GM19238 (cell line): ENCODE data around the gene TRANK1.
"Not testable (repeated sequence)": the region's sequence is repeated elsewhere in the genome, so short reads cannot be mapped to it uniquely, and the experiment has no call there.

Experiments
- DNase-seq: peaks from one replicate; pipeline ENCODE4 v3.0.0; 2011; ENCODE audit warnings: low spot score; ENCODE audit not compliant: insufficient read length

TRANK1 gene

GRCh38 chr3:36944641-36945270 lies at the start of gene TRANK1:
TSS of gene TRANK1 (minus strand) at chr3:36945054. CDS start at chr3:36944809, 245 bp downstream.
- DNase-seq, result peak; percentile 63

GRCh38 chr3:36993326-36994283 lies 48.8 kb upstream of the TRANK1 start, which contains the start of gene MLH1:
TSS of gene MLH1 (plus strand) at chr3:36993518. CDS start at chr3:36993548, 30 bp downstream.
- peak; percentile 70 for DNase-seq

- DNase-seq, result peak; percentile 78
Measured at GRCh38 chr3:36992806-36993325, 48.0 kb upstream of the TRANK1 start, which contains the start of gene EPM2AIP1. TSS of gene EPM2AIP1 (minus strand) at chr3:36993131. CDS start at chr3:36993077, 54 bp downstream.

DNA sequence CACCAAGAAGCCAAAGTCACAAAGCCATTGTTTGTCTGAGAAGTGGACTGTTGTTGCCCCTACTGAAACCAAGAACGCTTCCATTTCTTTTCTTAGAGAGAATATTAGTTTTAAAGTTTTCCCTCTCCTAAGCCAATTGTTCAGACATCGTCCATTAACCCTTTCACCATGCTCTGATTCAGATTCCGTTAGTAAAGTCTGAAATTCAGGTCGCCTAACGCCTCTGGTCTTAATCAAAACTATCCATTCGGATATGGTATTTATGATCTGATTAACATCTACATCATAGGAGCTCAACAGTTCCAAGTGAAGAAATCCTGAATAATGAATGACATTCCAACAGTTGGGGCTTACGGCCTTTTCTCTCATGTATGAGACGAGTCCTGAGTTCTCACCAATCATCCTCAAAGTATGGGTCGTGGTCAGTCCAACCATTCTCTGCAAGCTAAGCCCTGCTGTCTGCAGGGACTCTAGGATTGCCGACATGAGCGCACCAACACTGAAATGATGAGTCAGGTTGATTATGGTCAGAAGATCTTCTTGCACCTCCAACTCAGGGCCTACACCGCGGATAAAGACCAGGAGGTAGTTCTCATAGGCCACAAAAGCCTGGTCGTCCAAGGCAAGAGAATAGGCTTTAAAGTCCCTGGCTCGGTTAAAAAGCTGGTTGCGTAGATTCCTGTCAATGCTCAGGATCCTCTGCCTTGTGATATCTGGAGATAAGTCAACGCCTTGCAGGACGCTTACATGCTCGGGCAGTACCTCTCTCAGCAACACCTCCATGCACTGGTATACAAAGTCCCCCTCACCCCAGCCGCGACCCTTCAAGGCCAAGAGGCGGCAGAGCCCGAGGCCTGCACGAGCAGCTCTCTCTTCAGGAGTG lies 47.3 kb upstream of the TRANK1 start:
- no peak for DNase-seq

- DNase-seq, result no peak
Measured at GRCh38 chr3:36991147-36991546, 46.3 kb upstream of the TRANK1 start.

GRCh38 chr3:36989568-36989967 lies 44.7 kb upstream of the TRANK1 start:
- DNase-seq, result no peak

GRCh38 chr3:36989005-36989404 lies 44.2 kb upstream of the TRANK1 start:
- DNase-seq, result no peak

DNA sequence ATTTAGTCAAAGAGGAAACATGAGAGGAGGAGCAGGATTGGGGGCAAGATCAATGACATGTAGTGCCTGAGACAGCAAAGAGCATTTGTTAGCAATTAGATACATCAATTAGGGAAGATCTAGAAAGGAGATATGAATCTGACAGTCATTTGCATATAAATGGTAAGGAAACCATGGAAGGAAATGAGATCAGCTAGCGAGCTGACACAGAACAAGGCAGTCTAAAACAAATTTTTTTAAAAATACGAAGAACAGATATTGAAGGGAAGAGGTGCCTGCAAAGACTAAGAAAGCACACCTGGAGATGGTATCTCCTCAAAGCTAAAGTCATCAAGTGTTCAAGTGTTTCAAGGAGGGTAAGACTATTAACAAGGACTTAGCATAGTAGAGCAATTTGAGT lies 43.5 kb upstream of the TRANK1 start:
- DNase-seq, result no peak

DNA sequence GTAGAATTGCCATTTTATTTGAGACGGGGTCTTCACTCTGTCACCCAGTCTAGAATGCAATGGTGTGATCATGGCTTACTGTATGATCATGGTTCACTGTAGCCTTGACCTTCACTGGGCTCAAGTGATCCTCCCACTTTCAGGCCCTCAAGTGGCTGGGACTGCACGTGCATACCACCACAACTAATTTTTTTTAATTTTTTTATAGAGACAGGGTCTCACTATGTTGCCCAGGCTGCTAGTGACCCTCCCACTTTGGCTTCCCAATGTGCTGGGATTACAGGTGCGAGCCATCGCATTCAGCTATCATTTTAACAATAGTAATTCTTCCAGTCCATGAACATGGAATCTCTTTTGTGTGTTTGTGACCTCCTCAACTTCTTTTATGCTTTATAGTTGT lies 36.2 kb upstream of the TRANK1 start:
- DNase-seq, result no peak

DNA sequence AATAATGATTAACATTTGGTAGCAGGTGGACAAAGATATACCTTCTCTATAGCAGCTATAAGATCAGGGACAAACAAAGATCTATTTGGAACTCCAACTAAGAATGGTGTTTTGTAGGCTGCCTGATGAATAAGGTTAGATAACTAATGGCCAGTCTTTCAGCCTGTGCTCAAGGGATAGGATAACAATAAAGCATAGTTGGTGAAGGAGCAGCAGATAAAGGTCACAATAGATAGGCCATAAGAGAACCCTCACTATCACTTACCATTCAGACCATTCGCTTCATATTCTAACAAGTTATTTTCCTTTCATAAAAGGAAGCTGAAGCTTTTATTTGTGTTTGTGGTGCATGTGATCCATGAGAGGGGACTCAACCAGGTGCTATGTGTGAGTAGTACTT lies 28.3 kb upstream of the TRANK1 start:
- DNase-seq, result no peak

GRCh38 chr3:36972163-36972562 lies 27.3 kb upstream of the TRANK1 start:
- no peak for DNase-seq

- DNase-seq, result peak; percentile 58
Measured at GRCh38 chr3:36969540-36970432, 24.9 kb upstream of the TRANK1 start.

GRCh38 chr3:36969085-36969484 lies 24.2 kb upstream of the TRANK1 start:
- DNase-seq, result no peak

DNA sequence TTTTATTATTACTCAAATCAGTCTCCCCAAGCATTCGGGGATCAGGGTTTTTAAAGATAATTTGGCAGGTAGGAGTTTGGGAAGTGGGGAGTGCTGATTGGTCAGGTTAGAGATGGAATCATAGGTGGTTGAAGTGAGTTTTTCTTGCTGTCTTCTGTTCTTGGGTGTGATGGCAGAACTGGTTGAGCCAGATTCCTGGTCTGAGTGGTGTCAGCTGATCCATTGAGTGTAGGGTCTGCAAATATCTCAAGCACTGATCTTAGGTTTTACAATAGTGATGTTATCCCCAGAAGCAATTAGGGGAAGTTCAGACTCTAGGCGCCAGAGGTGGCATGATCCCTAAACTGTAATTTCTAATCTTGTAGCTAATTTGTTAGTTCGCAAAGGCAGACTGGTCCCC lies 20.6 kb upstream of the TRANK1 start:
- no peak for DNase-seq

- no peak for DNase-seq
Measured at GRCh38 chr3:36964817-36965216, 20.0 kb upstream of the TRANK1 start.

DNA sequence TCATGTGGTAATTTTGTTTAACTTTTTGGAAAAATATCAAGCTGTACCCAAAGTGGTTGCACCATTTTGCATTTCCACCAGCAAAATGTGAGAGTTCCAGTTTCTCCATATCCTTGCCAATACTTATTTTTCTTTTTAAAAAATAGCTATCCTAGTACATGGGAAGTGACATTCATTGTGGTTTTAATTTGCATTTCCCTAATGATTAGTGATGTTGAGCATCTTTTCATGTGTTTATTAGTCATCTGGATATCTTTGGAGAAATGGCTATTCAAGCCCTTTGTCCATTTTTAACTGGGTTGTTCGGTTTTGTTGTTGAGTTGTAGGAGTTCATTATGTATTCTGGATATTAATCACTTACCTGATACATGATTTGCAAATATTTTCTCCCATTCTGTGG lies 19.5 kb upstream of the TRANK1 start:
- no peak for DNase-seq

DNA sequence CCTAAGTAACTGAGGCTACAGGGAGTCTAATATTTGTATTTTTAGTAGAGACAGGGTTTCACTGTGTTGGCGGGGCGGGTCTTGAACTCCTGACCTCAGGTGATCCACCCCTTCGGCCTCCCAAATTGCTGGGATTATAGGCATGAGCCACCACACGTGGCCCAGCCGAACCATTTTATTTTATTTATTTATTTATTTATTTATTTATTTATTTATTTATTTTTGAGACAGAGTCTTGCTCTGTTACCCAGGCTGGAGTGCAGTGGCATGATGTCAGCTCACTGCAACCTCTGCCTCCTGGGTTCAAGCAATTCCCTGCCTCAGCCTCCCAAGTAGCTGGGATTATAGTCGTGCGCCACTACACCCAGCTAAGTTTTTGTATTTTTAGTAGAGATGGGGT lies 18.2 kb upstream of the TRANK1 start:
- not testable (repeated sequence) for DNase-seq

GRCh38 chr3:36960502-36960901 lies 15.6 kb upstream of the TRANK1 start:
- no peak for DNase-seq

GRCh38 chr3:36959821-36960220 lies 15.0 kb upstream of the TRANK1 start:
- no peak for DNase-seq
